ELR (cell line): ENCODE results near the gene CDYL2.
A peak's percentile ranks its signal among the peaks of the same experiment; 100 is the strongest.
"Not testable (repeated sequence)": the region's sequence is repeated elsewhere in the genome, so short reads cannot be mapped to it uniquely, and the experiment has no call there.

Source experiments
- DNase-seq: peaks from one replicate; pipeline ENCODE4 v3.0.0-alpha.2; 2015; ENCODE audit warnings: low read depth

Gene CDYL2

GRCh38 chr16:80743273-80743672 lies 61.1 kb downstream of the CDYL2 start:
- DNase-seq: no peak

GRCh38 chr16:80742331-80742730 lies 62.1 kb downstream of the CDYL2 start:
- no peak for DNase-seq

GRCh38 chr16:80741724-80742123 lies 62.7 kb downstream of the CDYL2 start:
- DNase-seq: no peak

GRCh38 chr16:80739523-80739922 lies 64.9 kb downstream of the CDYL2 start:
- DNase-seq: no peak

- no peak for DNase-seq
Measured at GRCh38 chr16:80738521-80738920, 65.9 kb downstream of the CDYL2 start.

- no peak for DNase-seq
Measured at GRCh38 chr16:80735846-80736245, 68.6 kb downstream of the CDYL2 start.

- DNase-seq: no peak
Measured at GRCh38 chr16:80733407-80733806, 71.0 kb downstream of the CDYL2 start.

- DNase-seq: no peak
Measured at GRCh38 chr16:80731915-80732314, 72.5 kb downstream of the CDYL2 start.

GRCh38 chr16:80727066-80727763 lies 77.2 kb downstream of the CDYL2 start:
- not testable (repeated sequence) for DNase-seq

- DNase-seq: no peak
Measured at GRCh38 chr16:80725566-80726162, 78.7 kb downstream of the CDYL2 start.

- DNase-seq: no peak
Measured at GRCh38 chr16:80723981-80724380, 80.4 kb downstream of the CDYL2 start.

- no peak for DNase-seq
Measured at GRCh38 chr16:80723091-80723490, 81.3 kb downstream of the CDYL2 start.

GRCh38 chr16:80720804-80721371 lies 83.5 kb downstream of the CDYL2 start:
- DNase-seq: peak; percentile 8

GRCh38 chr16:80719573-80719972 lies 84.8 kb downstream of the CDYL2 start:
- DNase-seq: no peak

- DNase-seq: no peak
Measured at GRCh38 chr16:80718480-80719220, 85.7 kb downstream of the CDYL2 start.

- no peak for DNase-seq
Measured at GRCh38 chr16:80717611-80718010, 86.8 kb downstream of the CDYL2 start.

- no peak for DNase-seq
Measured at GRCh38 chr16:80716564-80717139, 87.7 kb downstream of the CDYL2 start.

GRCh38 chr16:80711406-80711805 lies 93.0 kb downstream of the CDYL2 start:
- no peak for DNase-seq

GRCh38 chr16:80710918-80711317 lies 93.5 kb downstream of the CDYL2 start:
- DNase-seq: no peak

GRCh38 chr16:80708823-80709222 lies 95.6 kb downstream of the CDYL2 start:
- no peak for DNase-seq

GRCh38 chr16:80707686-80708085 lies 96.7 kb downstream of the CDYL2 start:
- DNase-seq: no peak

GRCh38 chr16:80705596-80705995 lies 98.8 kb downstream of the CDYL2 start:
- no peak for DNase-seq
